Measurements from ENCODE around the gene AGTR1.

Gene AGTR1

GRCh38 chr3:148697306-148698189 lies at the start of gene AGTR1:
TSS of gene AGTR1 (plus strand) at chr3:148697903. CDS start at chr3:148741036, 43,133 bp downstream.
- peak within 1 kb of the TSS; percentile 59 for H3K4me3 ChIP-seq (replicated peaks; ENCODE audit: low read depth, low read length)
- no peak for TF ChIP-seq CTCF (IDR thresholded peaks at IDR 0.05; ENCODE audit: low read length, missing control alignments)
- peak; percentile 53 for DNase-seq (ENCODE audit: low read depth)

- no peak for TF ChIP-seq CTCF (IDR thresholded peaks at IDR 0.05; ENCODE audit: low read length, missing control alignments)
- peak; percentile 74 for DNase-seq (ENCODE audit: low read depth)
- H3K4me3 ChIP-seq (replicated peaks; ENCODE audit: low read depth, low read length): no peak overlapping the region
Observed at GRCh38 chr3:148648685-148649352, 48.9 kb upstream of the AGTR1 start.

GRCh38 chr3:148651549-148651948 lies 46.2 kb upstream of the AGTR1 start:
- H3K4me3 ChIP-seq (replicated peaks; ENCODE audit: low read depth, low read length): no peak overlapping the region
- no peak for TF ChIP-seq CTCF (IDR thresholded peaks at IDR 0.05; ENCODE audit: low read length, missing control alignments)
- no peak for DNase-seq (ENCODE audit: low read depth)

- no peak for DNase-seq (ENCODE audit: low read depth)
- H3K4me3 ChIP-seq (replicated peaks; ENCODE audit: low read depth, low read length): no peak overlapping the region
- TF ChIP-seq CTCF (IDR thresholded peaks at IDR 0.05; ENCODE audit: low read length, missing control alignments): no peak
Observed at GRCh38 chr3:148654433-148654832, 43.3 kb upstream of the AGTR1 start.

- H3K4me3 ChIP-seq (replicated peaks; ENCODE audit: low read depth, low read length): no peak overlapping the region
- TF ChIP-seq CTCF (IDR thresholded peaks at IDR 0.05; ENCODE audit: low read length, missing control alignments): no peak
- no peak for DNase-seq (ENCODE audit: low read depth)
Observed at GRCh38 chr3:148657470-148657869, 40.2 kb upstream of the AGTR1 start.

- no peak overlapping the region for H3K4me3 ChIP-seq (replicated peaks; ENCODE audit: low read depth, low read length)
- no peak for TF ChIP-seq CTCF (IDR thresholded peaks at IDR 0.05; ENCODE audit: low read length, missing control alignments)
- no peak for DNase-seq (ENCODE audit: low read depth)
Observed at GRCh38 chr3:148659512-148659911, 38.2 kb upstream of the AGTR1 start.
